NCI-H2029 treated with DMSO at 0.1 percent for 48 hours (cell line): ENCODE measurements around the gene LIMA1.
A peak's percentile ranks its signal among the peaks of the same experiment; 100 is the strongest.
"Not testable (repeated sequence)": the region's sequence is repeated elsewhere in the genome, so short reads cannot be mapped to it uniquely, and the experiment has no call there.

Source experiments
- DNase-seq: peaks from one replicate; lab custom pipeline; 2025; lab: John Stamatoyannopoulos, UW

Gene LIMA1

GRCh38 chr12:50185970-50186663 lies 97.2 kb downstream of the LIMA1 start:
- DNase-seq: no peak

- no peak for DNase-seq
Observed at GRCh38 chr12:50185301-50185895, 97.9 kb downstream of the LIMA1 start.

GRCh38 chr12:50184261-50184660 lies 99.1 kb downstream of the LIMA1 start:
- DNase-seq: no peak

DNA sequence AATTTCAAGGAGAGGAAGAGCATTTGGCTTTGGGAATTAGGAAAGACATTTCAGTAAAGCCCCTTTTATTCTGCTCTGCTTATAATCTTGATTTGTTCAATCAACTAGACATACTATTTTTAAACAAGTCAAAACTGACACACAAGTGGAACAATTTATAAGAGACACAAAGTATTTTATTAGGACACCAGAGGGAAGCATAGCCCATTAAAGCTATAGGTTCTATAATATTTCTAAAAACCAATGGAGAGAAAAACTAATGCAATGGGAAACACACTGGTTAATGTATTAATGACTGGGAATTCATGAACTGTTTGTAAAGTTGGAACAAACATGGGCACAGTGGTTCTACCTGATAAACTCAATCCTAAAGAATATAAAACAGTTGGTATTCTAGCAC lies 100.9 kb downstream of the LIMA1 start:
- no peak for DNase-seq

DNA sequence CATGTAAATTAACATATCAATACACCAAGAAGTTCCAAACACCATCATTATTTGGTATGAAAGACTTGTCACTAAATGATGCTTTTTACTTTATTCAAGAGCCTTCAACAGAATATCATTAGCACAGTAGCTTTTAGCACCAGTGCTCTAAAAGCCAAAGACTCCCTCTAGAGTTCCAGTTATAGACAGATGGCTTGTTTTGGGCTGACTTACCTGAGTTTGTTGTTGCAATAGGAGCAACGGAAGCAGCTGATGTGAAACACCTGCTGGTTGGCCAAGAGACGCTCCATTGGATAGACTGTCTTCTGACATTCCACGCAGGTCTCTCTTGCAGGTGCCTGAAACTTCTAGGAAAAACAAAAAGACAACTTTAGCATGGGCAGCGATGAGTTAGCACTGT lies 101.6 kb downstream of the LIMA1 start:
- no peak for DNase-seq

- no peak for DNase-seq
Observed at GRCh38 chr12:50175716-50176026, 107.6 kb downstream of the LIMA1 start.

DNA sequence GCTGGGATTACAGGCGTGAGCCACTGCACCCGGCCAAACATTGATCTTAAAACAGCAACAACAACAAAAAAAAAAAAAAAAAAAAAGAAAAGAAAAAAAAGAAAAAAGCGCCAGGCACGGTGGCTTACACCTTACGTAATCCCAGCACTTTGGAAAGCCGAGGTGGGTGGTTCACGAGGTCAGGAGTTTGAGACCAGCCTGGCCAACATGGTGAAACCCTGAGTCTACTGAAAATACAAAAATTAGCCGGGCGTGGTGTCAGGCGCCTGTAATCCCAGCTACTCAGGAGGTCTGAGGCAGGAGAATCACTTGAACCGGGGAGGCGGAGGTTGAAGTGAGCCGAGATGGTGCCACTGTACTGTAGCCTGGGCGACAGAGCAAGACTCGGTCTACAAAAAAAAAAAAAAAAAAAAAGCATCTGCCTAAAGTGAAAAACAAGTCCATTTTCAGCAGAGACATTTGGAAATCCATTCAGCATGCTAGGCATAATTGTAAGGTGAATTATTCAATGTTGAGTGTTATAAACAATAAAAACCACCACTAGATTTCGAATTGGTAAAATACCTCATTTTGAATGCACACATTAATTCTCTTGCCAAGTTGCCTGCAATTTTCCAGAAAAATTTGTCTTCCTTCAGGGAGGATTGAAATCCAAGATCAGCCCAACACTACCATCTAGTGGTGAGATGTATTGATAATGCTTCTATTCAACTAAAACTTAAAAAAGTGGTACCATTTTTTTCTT lies 108.2 kb downstream of the LIMA1 start:
- peak; percentile 34 for DNase-seq

GRCh38 chr12:50167049-50167828 lies 116.1 kb downstream of the LIMA1 start, which contains the start of gene CERS5:
TSS of gene CERS5 (minus strand) at chr12:50167369. CDS start at chr12:50167297, 72 bp downstream.
- DNase-seq: peak; percentile 94

DNA sequence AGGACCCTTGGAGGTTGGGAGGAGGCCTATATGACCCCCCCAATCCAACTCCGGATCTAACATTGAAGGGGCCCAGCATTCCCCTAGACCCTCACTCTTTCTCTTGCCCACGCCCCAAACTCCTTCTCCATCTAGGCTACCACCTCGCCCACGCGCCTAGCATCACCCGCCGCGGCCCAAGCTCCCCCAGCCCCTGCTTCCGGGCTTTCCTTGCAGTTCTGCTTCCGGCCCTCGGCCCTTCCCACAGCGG lies 116.6 kb downstream of the LIMA1 start:
- DNase-seq: no peak

- DNase-seq: no peak
Observed at GRCh38 chr12:50164963-50165362, 118.4 kb downstream of the LIMA1 start.

- DNase-seq: no peak
Observed at GRCh38 chr12:50162230-50162629, 121.1 kb downstream of the LIMA1 start.

GRCh38 chr12:50160643-50161042 lies 122.7 kb downstream of the LIMA1 start:
- DNase-seq: no peak

DNA sequence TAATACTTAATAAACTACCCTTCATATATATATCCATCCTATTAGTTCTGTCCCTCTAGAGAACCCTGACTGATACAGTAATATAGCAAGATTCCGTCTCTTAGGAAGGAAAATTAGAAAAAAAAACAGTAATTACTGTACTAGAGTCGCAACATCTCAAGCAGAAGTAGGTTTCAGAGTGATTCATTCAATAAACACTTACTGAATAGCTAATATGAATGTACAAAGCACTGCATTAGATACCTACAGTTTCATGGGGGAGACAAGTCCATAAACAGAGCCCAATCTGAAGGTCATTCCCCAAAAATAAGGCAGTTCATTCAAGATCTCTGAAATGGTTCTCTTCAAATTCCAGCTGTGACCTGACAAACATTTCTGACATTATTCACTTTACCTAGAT lies 126.1 kb downstream of the LIMA1 start:
- no peak for DNase-seq

DNA sequence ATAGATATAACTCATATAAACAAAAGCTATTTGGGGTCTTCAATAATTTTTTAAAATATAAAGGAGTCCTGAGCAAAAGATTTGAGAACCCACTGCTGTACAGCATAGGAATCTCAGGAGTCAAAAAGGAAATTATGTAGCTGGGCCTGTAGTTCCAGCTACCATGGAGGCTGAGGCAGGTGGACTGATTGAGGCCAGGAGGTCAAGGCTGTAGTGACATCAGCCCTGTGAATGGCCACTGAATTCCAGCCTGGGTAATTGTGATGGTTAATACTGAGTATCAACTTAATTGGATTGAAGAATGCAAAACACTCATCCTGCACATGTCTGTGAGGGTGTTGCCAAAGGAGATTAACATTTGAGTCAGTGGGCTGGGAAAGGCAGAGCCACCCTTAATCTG lies 126.7 kb downstream of the LIMA1 start:
- DNase-seq: no peak

GRCh38 chr12:50154947-50155346 lies 128.4 kb downstream of the LIMA1 start:
- not testable (repeated sequence) for DNase-seq

DNA sequence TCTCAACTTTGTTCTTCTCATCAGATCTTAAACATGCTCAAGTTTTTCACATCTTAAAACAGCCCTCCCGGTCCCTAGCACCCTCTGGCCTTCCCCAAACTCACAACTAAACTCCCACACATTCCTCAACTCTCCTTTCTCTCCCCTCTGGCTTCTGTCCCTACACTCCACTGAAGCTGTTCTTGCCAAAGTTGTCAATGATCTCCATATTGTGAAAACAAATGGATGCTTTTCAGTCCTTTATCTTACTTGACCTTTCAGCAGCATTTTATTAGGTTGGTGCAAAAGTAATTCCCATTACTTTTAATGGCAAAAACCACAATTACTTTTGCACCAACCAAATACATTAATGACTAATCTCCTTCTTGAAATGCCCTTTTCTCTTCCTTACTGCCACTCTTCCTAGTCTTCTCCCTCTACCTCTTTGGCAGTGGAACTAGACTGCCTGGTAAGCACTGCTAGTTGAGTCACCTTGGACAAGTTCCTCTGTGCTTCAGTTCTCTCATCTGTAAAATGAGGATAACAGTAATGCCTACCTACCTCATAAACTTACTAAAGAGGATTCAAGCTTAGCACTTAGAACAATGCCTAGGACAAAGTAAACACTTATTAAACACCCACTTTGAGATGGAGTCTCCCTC lies 132.2 kb downstream of the LIMA1 start:
- DNase-seq: no peak

GRCh38 chr12:50149311-50149710 lies 134.0 kb downstream of the LIMA1 start:
- DNase-seq: no peak

DNA sequence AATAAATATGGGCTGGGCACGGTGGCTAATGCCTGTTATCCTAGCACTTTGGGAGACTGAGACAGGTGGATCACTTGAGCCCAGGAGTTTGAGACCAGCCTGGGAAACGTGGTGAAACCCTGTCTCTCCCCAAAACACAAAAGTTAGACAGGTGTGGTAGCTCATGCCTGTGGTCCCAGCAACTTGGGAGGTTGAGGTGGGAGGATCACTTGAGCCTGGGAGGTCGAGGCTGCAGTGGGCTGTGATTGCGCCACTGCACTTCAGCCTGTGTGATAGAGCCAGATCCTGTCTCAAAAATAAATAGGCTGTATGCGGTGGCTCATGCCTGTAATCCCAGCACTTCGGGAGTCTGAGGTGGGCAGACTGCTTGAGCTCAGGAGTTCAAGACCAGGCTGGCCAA lies 135.3 kb downstream of the LIMA1 start:
- DNase-seq: not testable (repeated sequence)

DNA sequence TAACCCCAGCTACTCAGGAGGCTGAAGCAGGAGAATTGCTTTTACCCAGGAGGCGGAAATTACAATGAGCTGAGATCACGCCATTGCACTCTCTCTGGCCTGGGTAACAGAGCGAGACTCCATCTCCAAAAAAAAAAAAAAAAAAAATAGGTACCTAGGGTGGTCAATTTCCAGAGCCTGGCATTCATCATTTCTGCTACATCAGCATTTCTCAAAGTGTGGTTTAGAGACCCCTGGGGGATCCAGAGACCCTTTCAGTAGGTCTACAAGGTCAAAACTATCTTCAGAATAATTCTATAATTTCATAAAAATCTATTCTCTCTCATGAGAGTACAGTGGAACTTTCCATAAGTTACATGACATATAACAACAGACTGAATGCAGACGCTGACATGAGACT lies 136.0 kb downstream of the LIMA1 start:
- no peak for DNase-seq

- no peak for DNase-seq
Observed at GRCh38 chr12:50145439-50145838, 137.9 kb downstream of the LIMA1 start.

DNA sequence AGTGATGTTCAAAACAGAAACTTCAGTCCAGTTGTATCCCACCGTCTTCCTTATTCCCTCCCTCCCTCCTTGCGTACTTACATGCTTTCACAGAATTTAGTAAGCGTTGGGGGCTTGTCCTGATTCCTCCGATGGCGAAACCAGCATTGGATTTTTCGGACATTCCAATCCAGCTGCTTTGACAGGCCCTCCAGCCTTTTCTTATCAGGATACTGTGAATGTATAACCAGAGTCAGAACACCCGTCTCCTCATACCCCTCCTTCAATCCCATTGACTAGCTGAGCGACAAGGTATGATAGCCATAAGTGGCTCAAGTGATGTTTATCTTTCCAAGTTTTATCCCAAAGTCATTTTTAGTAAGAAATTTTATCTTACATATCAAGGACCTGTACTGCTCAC lies 140.3 kb downstream of the LIMA1 start:
- no peak for DNase-seq

- DNase-seq: no peak
Observed at GRCh38 chr12:50132505-50133135, 150.7 kb downstream of the LIMA1 start.
